Loucy (cell line): ENCODE data around the gene COQ2.

Experiments used
- EZH2phosphoT487 ChIP-seq: fragments of 200-600 bp; IDR thresholded peaks from 2 replicates; pipeline ENCODE4 v1.6.1; 2018; ENCODE audit warnings: antibody characterized with exemption, mild to moderate bottlenecking, moderate library complexity, borderline replicate concordance
- TF ChIP-seq, protein P1 (sequence below): fragments of 200-600 bp; sonication (generic); conservative IDR thresholded peaks from 2 replicates; pipeline ENCODE4 v1.5.1; 2014; ENCODE audit warnings: mild to moderate bottlenecking, antibody characterized with exemption, low read length

GRCh38 chr4:83305187-83305586 is 20.6 kb upstream of the COQ2 start:
- TF ChIP-seq, protein P1, sequence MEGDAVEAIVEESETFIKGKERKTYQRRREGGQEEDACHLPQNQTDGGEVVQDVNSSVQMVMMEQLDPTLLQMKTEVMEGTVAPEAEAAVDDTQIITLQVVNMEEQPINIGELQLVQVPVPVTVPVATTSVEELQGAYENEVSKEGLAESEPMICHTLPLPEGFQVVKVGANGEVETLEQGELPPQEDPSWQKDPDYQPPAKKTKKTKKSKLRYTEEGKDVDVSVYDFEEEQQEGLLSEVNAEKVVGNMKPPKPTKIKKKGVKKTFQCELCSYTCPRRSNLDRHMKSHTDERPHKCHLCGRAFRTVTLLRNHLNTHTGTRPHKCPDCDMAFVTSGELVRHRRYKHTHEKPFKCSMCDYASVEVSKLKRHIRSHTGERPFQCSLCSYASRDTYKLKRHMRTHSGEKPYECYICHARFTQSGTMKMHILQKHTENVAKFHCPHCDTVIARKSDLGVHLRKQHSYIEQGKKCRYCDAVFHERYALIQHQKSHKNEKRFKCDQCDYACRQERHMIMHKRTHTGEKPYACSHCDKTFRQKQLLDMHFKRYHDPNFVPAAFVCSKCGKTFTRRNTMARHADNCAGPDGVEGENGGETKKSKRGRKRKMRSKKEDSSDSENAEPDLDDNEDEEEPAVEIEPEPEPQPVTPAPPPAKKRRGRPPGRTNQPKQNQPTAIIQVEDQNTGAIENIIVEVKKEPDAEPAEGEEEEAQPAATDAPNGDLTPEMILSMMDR, result no peak
- no peak for TF ChIP-seq EZH2phosphoT487
